HG02938 (cell line): ENCODE measurements around the gene ARHGEF35.
"Not testable (repeated sequence)": the region's sequence is repeated elsewhere in the genome, so short reads cannot be mapped to it uniquely, and the experiment has no call there.

ENCODE experiments used
- ATAC-seq: cut with Tn5 transposase; IDR thresholded peaks from one replicate; pipeline ENCODE4 v1.9.1; 2021; ENCODE audit warnings: mild to moderate bottlenecking, moderate library complexity; ENCODE audit not compliant: unreplicated experiment

ARHGEF35 gene

GRCh38 chr7:144195212-144195872, at the start of gene ARHGEF35:
Gene ARHGEF35 (minus strand): TSS chr7:144195833. CDS start chr7:144188383, 7,450 bp downstream.
- peak; percentile 69 for ATAC-seq

GRCh38 chr7:144245372-144245771, 49.7 kb upstream of the ARHGEF35 start:
- not testable (repeated sequence) for ATAC-seq

- not testable (repeated sequence) for ATAC-seq
Measured at GRCh38 chr7:144239365-144239764, 43.7 kb upstream of the ARHGEF35 start, which contains the start of gene OR2A42. Gene OR2A42 (minus strand): TSS chr7:144239605. CDS start chr7:144232843, 6,762 bp downstream.

GRCh38 chr7:144238530-144239082, 43.0 kb upstream of the ARHGEF35 start:
- not testable (repeated sequence) for ATAC-seq

GRCh38 chr7:144233039-144233438, 37.4 kb upstream of the ARHGEF35 start:
- ATAC-seq: not testable (repeated sequence)

GRCh38 chr7:144231027-144231426, 35.4 kb upstream of the ARHGEF35 start:
- ATAC-seq: not testable (repeated sequence)

GRCh38 chr7:144228810-144229209, 33.2 kb upstream of the ARHGEF35 start:
- not testable (repeated sequence) for ATAC-seq

- not testable (repeated sequence) for ATAC-seq
Measured at GRCh38 chr7:144226866-144227265, 31.2 kb upstream of the ARHGEF35 start.

GRCh38 chr7:144223675-144224074, 28.0 kb upstream of the ARHGEF35 start:
- ATAC-seq: not testable (repeated sequence)

GRCh38 chr7:144220531-144220930, 24.9 kb upstream of the ARHGEF35 start:
- not testable (repeated sequence) for ATAC-seq

GRCh38 chr7:144219149-144219548, 23.5 kb upstream of the ARHGEF35 start:
- peak; percentile 51 for ATAC-seq

- not testable (repeated sequence) for ATAC-seq
Measured at GRCh38 chr7:144218581-144218980, 22.9 kb upstream of the ARHGEF35 start.

GRCh38 chr7:144217200-144217599, 21.6 kb upstream of the ARHGEF35 start:
- not testable (repeated sequence) for ATAC-seq

- ATAC-seq: not testable (repeated sequence)
Measured at GRCh38 chr7:144205306-144205705, 9.7 kb upstream of the ARHGEF35 start.

- not testable (repeated sequence) for ATAC-seq
Measured at GRCh38 chr7:144203086-144203485, 7.5 kb upstream of the ARHGEF35 start.

GRCh38 chr7:144201978-144202377, 6.3 kb upstream of the ARHGEF35 start:
- ATAC-seq: not testable (repeated sequence)

GRCh38 chr7:144198934-144199333, 3.3 kb upstream of the ARHGEF35 start:
- ATAC-seq: not testable (repeated sequence)

- not testable (repeated sequence) for ATAC-seq
Measured at GRCh38 chr7:144194453-144194852, 1.2 kb downstream of the ARHGEF35 start.

- not testable (repeated sequence) for ATAC-seq
Measured at GRCh38 chr7:144193782-144194181, 1.9 kb downstream of the ARHGEF35 start.

GRCh38 chr7:144188578-144189171, 7.0 kb downstream of the ARHGEF35 start:
- ATAC-seq: not testable (repeated sequence)

GRCh38 chr7:144187848-144188247, 7.8 kb downstream of the ARHGEF35 start:
- not testable (repeated sequence) for ATAC-seq

- not testable (repeated sequence) for ATAC-seq
Measured at GRCh38 chr7:144183166-144183565, 12.5 kb downstream of the ARHGEF35 start, which contains the start of gene CTAGE4. Gene CTAGE4 (plus strand): TSS chr7:144183466. CDS start chr7:144183504, 38 bp downstream.
